ENCODE measurements around the gene ZFR. TPM values are rescaled to one million over a fixed set of nuclear protein-coding genes. Genes with fewer than 3 reads are reported as not detected.
A peak's percentile ranks its signal among the peaks of the same experiment; 100 is the strongest.

Gene ZFR
- total RNA-seq, 1 experiment from 2014 or later, result 109 TPM

DNA sequence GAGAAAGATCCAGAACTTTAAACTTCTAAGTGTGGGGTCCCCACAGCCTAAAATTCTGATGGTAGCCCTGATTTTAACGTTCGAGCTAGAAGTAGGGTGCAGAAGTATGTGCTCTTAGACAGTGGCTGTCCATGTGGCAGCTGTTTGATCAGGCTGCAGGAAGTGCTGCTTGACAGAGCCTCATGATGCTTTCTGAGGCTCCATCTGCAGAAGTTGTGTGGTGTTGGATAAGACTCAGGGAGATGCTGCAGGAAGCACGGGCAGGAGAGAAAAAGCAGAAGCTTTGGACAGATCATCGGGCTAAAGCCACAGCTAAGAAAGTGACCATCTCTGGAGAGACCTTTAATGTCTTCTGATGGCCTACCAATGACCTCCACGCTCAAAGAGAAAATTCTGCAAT lies 139.9 kb downstream of the ZFR start:
- Mint-ChIP-seq H3K27me3 (ENCODE audit: insufficient read depth, unreplicated experiment) (no peaks in the 10 kb centered on the region), H3K4me3 (ENCODE audit: unreplicated experiment) (no peak overlapping the region), H3K4me1 (ENCODE audit: insufficient read depth, unreplicated experiment) (peaks cover 4% of the 10 kb centered on the region), H3K27ac (ENCODE audit: low read depth, unreplicated experiment) (no peak overlapping the region), H3K36me3 (ENCODE audit: insufficient read depth, unreplicated experiment) (peaks cover 6% of the 10 kb centered on the region), H3K9me3 (ENCODE audit: unreplicated experiment) (no peaks in the 10 kb centered on the region)
- DNase-seq (ENCODE audit: unreplicated experiment), result no peak
- ChIA-PET CTCF (interaction anchor here (0.6 kb wide), 1 partner anchor 20 kb away, joined by 3 read pairs; no protein-coding TSS in a partner anchor), POLR2A (interaction anchor here (0.6 kb wide), 1 partner anchor 43 kb away, joined by 3 read pairs; no protein-coding TSS in a partner anchor)
- intact Hi-C loops (cut with micrococcal nuclease), result no loop called here
- no TSS peak for BruUV-seq (replicated peaks)
- TF ChIP-seq, protein P1, sequence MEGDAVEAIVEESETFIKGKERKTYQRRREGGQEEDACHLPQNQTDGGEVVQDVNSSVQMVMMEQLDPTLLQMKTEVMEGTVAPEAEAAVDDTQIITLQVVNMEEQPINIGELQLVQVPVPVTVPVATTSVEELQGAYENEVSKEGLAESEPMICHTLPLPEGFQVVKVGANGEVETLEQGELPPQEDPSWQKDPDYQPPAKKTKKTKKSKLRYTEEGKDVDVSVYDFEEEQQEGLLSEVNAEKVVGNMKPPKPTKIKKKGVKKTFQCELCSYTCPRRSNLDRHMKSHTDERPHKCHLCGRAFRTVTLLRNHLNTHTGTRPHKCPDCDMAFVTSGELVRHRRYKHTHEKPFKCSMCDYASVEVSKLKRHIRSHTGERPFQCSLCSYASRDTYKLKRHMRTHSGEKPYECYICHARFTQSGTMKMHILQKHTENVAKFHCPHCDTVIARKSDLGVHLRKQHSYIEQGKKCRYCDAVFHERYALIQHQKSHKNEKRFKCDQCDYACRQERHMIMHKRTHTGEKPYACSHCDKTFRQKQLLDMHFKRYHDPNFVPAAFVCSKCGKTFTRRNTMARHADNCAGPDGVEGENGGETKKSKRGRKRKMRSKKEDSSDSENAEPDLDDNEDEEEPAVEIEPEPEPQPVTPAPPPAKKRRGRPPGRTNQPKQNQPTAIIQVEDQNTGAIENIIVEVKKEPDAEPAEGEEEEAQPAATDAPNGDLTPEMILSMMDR (IDR thresholded peaks at IDR 0.05; ENCODE audit: unreplicated experiment), result no peak

Small RNAs within 50 kb of the gene (microRNA-seq; reads per million reads assigned to microRNA genes)
- 11.2 reads per million, percentile 53 among the genes with 10 or more reads in this experiment for gene MIR579

Other genes starting within 250 kb of the ZFR start
- 24.4 and 25.4 TPM in 2 replicates for gene MTMR12, start 131.8 kb downstream of the ZFR start, total RNA-seq (2022)
- 269 and 302 TPM in 2 replicates for gene SUB1, start 140.8 kb upstream of the ZFR start, total RNA-seq (2022)

Data from MCF 10A (cell line).